RWPE1 (cell line): Measurements from ENCODE around the gene SLAMF9.

ENCODE experiments used
- CTCF ChIA-PET: fragments of 350-600 bp; sonication (Branson Sonifier 250); formaldehyde crosslinking; extraction: SDS; loops from one replicate; lab custom pipeline; 2021; lab: Yijun Ruan, JAX
- POLR2A ChIA-PET: fragments of 400-600 bp; formaldehyde crosslinking; extraction: SDS; loops from one replicate; lab custom pipeline; 2020; ENCODE audit warnings: antibody characterized with exemption; ENCODE audit not compliant: low non-redundant PET; lab: Yijun Ruan, JAX
- DNase-seq: peaks from one replicate; pipeline ENCODE4 v3.0.0; 2012; ENCODE audit warnings: low spot score
- H3K27ac ChIP-seq: fragments of 450-650 bp; 2 replicates; pipeline ENCODE4 v1.5.1; 2017
- CTCF ChIP-seq: fragments of 450-650 bp; conservative IDR thresholded peaks from 2 replicates; pipeline ENCODE4 v1.5.1; 2017; ENCODE audit warnings: low read depth, mild to moderate bottlenecking

SLAMF9 gene

GRCh38 chr1:159986531-159986930 is 32.5 kb upstream of the SLAMF9 start:
- H3K27ac ChIP-seq, result no peak overlapping the region
- DNase-seq, result no peak
- ChIA-PET POLR2A (no interaction called here), CTCF (interaction anchor here (0.9 kb wide), 1 partner anchor 21 kb away, joined by 3 read pairs; no protein-coding TSS in a partner anchor)
- no peak for TF ChIP-seq CTCF

GRCh38 chr1:159986093-159986492 is 32.1 kb upstream of the SLAMF9 start:
- no peak overlapping the region for H3K27ac ChIP-seq
- DNase-seq, result no peak
- TF ChIP-seq CTCF, result no peak
- ChIA-PET POLR2A (no interaction called here), CTCF (interaction anchor here (0.9 kb wide), 1 partner anchor 21 kb away, joined by 3 read pairs; no protein-coding TSS in a partner anchor)

- H3K27ac ChIP-seq, result no peak overlapping the region
- no peak for DNase-seq
- ChIA-PET CTCF (no interaction called here), POLR2A (no interaction called here)
- no peak for TF ChIP-seq CTCF
These were observed 31.4 kb upstream of the SLAMF9 start for GRCh38 chr1:159985473-159985872.

GRCh38 chr1:159983681-159984080 is 29.6 kb upstream of the SLAMF9 start:
- ChIA-PET POLR2A (no interaction called here), CTCF (no interaction called here)
- DNase-seq, result no peak
- no peak overlapping the region for H3K27ac ChIP-seq
- TF ChIP-seq CTCF, result no peak

- no peak for TF ChIP-seq CTCF
- POLR2A ChIA-PET, result no interaction called here
- CTCF ChIA-PET, result interaction anchor here (0.7 to 1.5 kb wide), 2 partner anchors 25 to 32 kb away, joined by 3 read pairs; no protein-coding TSS in a partner anchor
- no peak for DNase-seq
- H3K27ac ChIP-seq, result no peak overlapping the region
These were observed 28.2 kb upstream of the SLAMF9 start for GRCh38 chr1:159982280-159982679.

GRCh38 chr1:159981351-159982055 is 27.5 kb upstream of the SLAMF9 start:
- no peak for DNase-seq
- ChIA-PET CTCF (no interaction called here), POLR2A (no interaction called here)
- TF ChIP-seq CTCF, result no peak
- H3K27ac ChIP-seq, result no peak overlapping the region; the same call in 1 of the 2 replicates
